Peyer's patch (tissue), 4 donors: ENCODE results near the gene PTPRM. TPM values are rescaled to one million over a fixed set of nuclear protein-coding genes. Genes with fewer than 3 reads are reported as not detected.

Source experiments
- DNase-seq, 3 donors: peaks; one replicate each; pipeline ENCODE4 v3.0.0-alpha.2; 2017 to 2019
- H3K27ac ChIP-seq, 4 donors: fragments of 200-600 bp; sonication (generic); one replicate each; pipeline ENCODE4 v1.5.1; 2016 to 2019
- H3K27me3 ChIP-seq, 2 donors: fragments of 200-600 bp; sonication (generic); one replicate each; pipeline ENCODE4 v1.5.1; 2019
- H3K36me3 ChIP-seq, 3 donors: fragments of 200-600 bp; sonication (generic); one replicate each; pipeline ENCODE4 v1.5.1; 2016 to 2019
- H3K4me1 ChIP-seq, 4 donors: fragments of 200-600 bp; sonication (generic); one replicate each; pipeline ENCODE4 v1.5.1; 2016 to 2019
- H3K4me3 ChIP-seq, 4 donors: fragments of 200-600 bp; sonication (generic); 1 replicate in 3 of 4; 2 replicates in 1 of 4; pipeline ENCODE4 v1.5.1; 2016 to 2019; ENCODE audit warnings: mild to moderate bottlenecking in 1 of 4
- H3K9me3 ChIP-seq, 4 donors: fragments of 200-600 bp; sonication (generic); one replicate each; pipeline ENCODE4 v1.5.1; 2016 to 2019; ENCODE audit warnings: mild to moderate bottlenecking in 1 of 4
- CTCF ChIP-seq, 6 experiments: fragments of 450-650 bp in 4 of 6; fragments of 200-600 bp in 2 of 6; sonication (generic) in 1 of 6; IDR thresholded peaks; one replicate each; pipeline ENCODE4 v1.5.1; 2017 to 2019; ENCODE audit warnings: antibody characterized with exemption in 6 of 6, mild to moderate bottlenecking in 3 of 6, moderate library complexity in 1 of 6
- POLR2A ChIP-seq, 2 donors: fragments of 450-650 bp; IDR thresholded peaks; one replicate each; pipeline ENCODE4 v1.5.1; 2017; ENCODE audit warnings: antibody characterized with exemption in 2 of 2, mild to moderate bottlenecking in 2 of 2, moderate library complexity in 2 of 2
- total RNA-seq, 4 donors: library from RNA; depleted of rRNA; stranded (reverse); fragments of >200 nt; gene quantifications; one replicate each; pipeline ENCODE4 v1.1.0, GENCODE V29; 2016

Gene PTPRM
- total RNA-seq, 4 donors from 2014 or later, result 39.6 to 211 (median 80.3) TPM

GRCh38 chr18:8231316-8231715, 664.2 kb downstream of the PTPRM start:
- Histone ChIP-seq H3K36me3 (no peaks in the 10 kb centered on the region), H3K4me3 (no peak overlapping the region), H3K4me1 (no peaks in the 10 kb centered on the region), H3K27me3 (no peaks in the 10 kb centered on the region), H3K27ac (no peak overlapping the region), H3K9me3 (no peaks in the 10 kb centered on the region)
- TF ChIP-seq CTCF (IDR thresholded peaks at IDR 0.05) (no peak), POLR2A (IDR thresholded peaks at IDR 0.05) (no peak)
- DNase-seq, result no peak

GRCh38 chr18:8232791-8233190, 665.7 kb downstream of the PTPRM start:
- no peaks in the 10 kb centered on the region for H3K27me3 ChIP-seq
- no peaks in the 10 kb centered on the region for H3K9me3 ChIP-seq
- DNase-seq, result no peak
- H3K4me3 ChIP-seq, result no peak overlapping the region
- H3K27ac ChIP-seq, result no peak overlapping the region
- TF ChIP-seq POLR2A (IDR thresholded peaks at IDR 0.05) (no peak), CTCF (IDR thresholded peaks at IDR 0.05) (no peak)
- no peaks in the 10 kb centered on the region for H3K4me1 ChIP-seq
- no peaks in the 10 kb centered on the region for H3K36me3 ChIP-seq

GRCh38 chr18:8235894-8236293, 668.8 kb downstream of the PTPRM start:
- no peak overlapping the region for H3K27ac ChIP-seq
- TF ChIP-seq POLR2A (IDR thresholded peaks at IDR 0.05) (no peak), CTCF (IDR thresholded peaks at IDR 0.05) (no peak)
- no peak for DNase-seq
- H3K27me3 ChIP-seq, result no peaks in the 10 kb centered on the region
- no peaks in the 10 kb centered on the region for H3K36me3 ChIP-seq
- no peak overlapping the region for H3K4me3 ChIP-seq
- no peaks in the 10 kb centered on the region for H3K4me1 ChIP-seq
- H3K9me3 ChIP-seq, result no peaks in the 10 kb centered on the region

GRCh38 chr18:8238507-8238906, 671.4 kb downstream of the PTPRM start:
- DNase-seq, result no peak
- Histone ChIP-seq H3K4me3 (no peak overlapping the region), H3K27ac (no peak overlapping the region), H3K27me3 (no peaks in the 10 kb centered on the region), H3K36me3 (no peaks in the 10 kb centered on the region), H3K4me1 (no peaks in the 10 kb centered on the region), H3K9me3 (no peaks in the 10 kb centered on the region)
- no peak for TF ChIP-seq CTCF (IDR thresholded peaks at IDR 0.05)
- TF ChIP-seq POLR2A (IDR thresholded peaks at IDR 0.05), result no peak

- H3K27me3 ChIP-seq, result no peaks in the 10 kb centered on the region
- TF ChIP-seq CTCF (IDR thresholded peaks at IDR 0.05) (no peak), POLR2A (IDR thresholded peaks at IDR 0.05) (no peak)
- no peaks in the 10 kb centered on the region for H3K4me1 ChIP-seq
- no peak overlapping the region for H3K27ac ChIP-seq
- H3K4me3 ChIP-seq, result no peak overlapping the region
- H3K9me3 ChIP-seq, result no peaks in the 10 kb centered on the region
- H3K36me3 ChIP-seq, result no peaks in the 10 kb centered on the region
- DNase-seq, result no peak
Measured at GRCh38 chr18:8241731-8242130, 674.6 kb downstream of the PTPRM start.

- no peak for DNase-seq
- TF ChIP-seq POLR2A (IDR thresholded peaks at IDR 0.05) (no peak), CTCF (IDR thresholded peaks at IDR 0.05) (no peak)
- H3K36me3 ChIP-seq, result no peaks in the 10 kb centered on the region
- no peak overlapping the region for H3K4me3 ChIP-seq
- H3K4me1 ChIP-seq, result no peaks in the 10 kb centered on the region
- no peaks in the 10 kb centered on the region for H3K9me3 ChIP-seq
- no peak overlapping the region for H3K27ac ChIP-seq
- H3K27me3 ChIP-seq, result no peaks in the 10 kb centered on the region
Measured at GRCh38 chr18:8242151-8242696, 675.1 kb downstream of the PTPRM start.
